Activated CD4-positive, alpha-beta T cell treated with anti-CD3 and anti-CD28 coated beads, Interleukin-2, amount 10 ng/mL, durations not matched to agents 24 days and 14 days (primary cell): ENCODE data around the gene ABTB2. TPM values are rescaled to one million over a fixed set of nuclear protein-coding genes. Genes with fewer than 3 reads are reported as not detected.
A peak's percentile ranks its signal among the peaks of the same experiment; 100 is the strongest.
"Not testable (repeated sequence)": the region's sequence is repeated elsewhere in the genome, so short reads cannot be mapped to it uniquely, and the experiment has no call there.

Source experiments
- DNase-seq: peaks from one replicate; pipeline ENCODE4 v3.0.0; 2022
- H3K27ac Mint-ChIP-seq: one replicate; pipeline ENCODE4 v1.8.0; 2022; ENCODE audit warnings: mild to moderate bottlenecking, mixed read lengths
- H3K27me3 Mint-ChIP-seq: one replicate; pipeline ENCODE4 v1.8.0; 2022; ENCODE audit warnings: mixed read lengths
- H3K36me3 Mint-ChIP-seq: one replicate; pipeline ENCODE4 v1.8.0; 2022; ENCODE audit warnings: low read depth, mild to moderate bottlenecking, mixed read lengths
- H3K4me1 Mint-ChIP-seq: one replicate; pipeline ENCODE4 v1.8.0; 2021; ENCODE audit warnings: mixed read lengths
- H3K4me3 Mint-ChIP-seq: one replicate; pipeline ENCODE4 v1.8.0; 2022; ENCODE audit warnings: mild to moderate bottlenecking, moderate library complexity, mixed read lengths
- H3K9me3 Mint-ChIP-seq: one replicate; pipeline ENCODE4 v1.8.0; 2021; ENCODE audit warnings: mixed read lengths
- intact Hi-C: fragments of 100-400 bp; cut with micrococcal nuclease; formaldehyde crosslinking; loops from one replicate; pipeline ENCODE4 v1.15.1; 2023
- total RNA-seq: library from RNA; stranded (reverse); gene quantifications from 2 replicates; pipeline ENCODE4 v1.2.3, GENCODE V29; 2022

ABTB2 gene
- total RNA-seq, result 13.1 and 14.1 TPM in 2 replicates

- Mint-ChIP-seq H3K4me1 (peaks cover 27% of the 10 kb centered on the region), H3K9me3 (no peaks in the 10 kb centered on the region), H3K27ac (peak within 1 kb of the TSS; percentile 70), H3K4me3 (peak within 1 kb of the TSS; percentile 83), H3K27me3 (peaks cover 48% of the 10 kb centered on the region), H3K36me3 (peaks cover 15% of the 10 kb centered on the region)
- peak; percentile 99 for DNase-seq
- intact Hi-C loops, result loop anchor here (1.0 to 10.0 kb wide), 7 partner anchors 81 to 560 kb away; partner anchors contain the start of genes APIP, CAPRIN1, CAT and PDHX
Observed at GRCh38 chr11:34357701-34358257, at the start of gene ABTB2. Gene ABTB2 (minus strand): TSS chr11:34358010.

GRCh38 chr11:34407121-34407813, 49.5 kb upstream of the ABTB2 start:
- Mint-ChIP-seq H3K27ac (no peak overlapping the region), H3K4me1 (peaks cover 7% of the 10 kb centered on the region), H3K4me3 (no peak overlapping the region), H3K36me3 (no peaks in the 10 kb centered on the region), H3K27me3 (peaks cover 25% of the 10 kb centered on the region), H3K9me3 (no peaks in the 10 kb centered on the region)
- intact Hi-C loops, result no loop called here
- no peak for DNase-seq

- Mint-ChIP-seq H3K27ac (no peak overlapping the region), H3K36me3 (no peaks in the 10 kb centered on the region), H3K4me1 (peaks cover 7% of the 10 kb centered on the region), H3K9me3 (no peaks in the 10 kb centered on the region), H3K27me3 (peaks cover 25% of the 10 kb centered on the region), H3K4me3 (no peak overlapping the region)
- intact Hi-C loops, result no loop called here
- DNase-seq, result no peak
Observed at GRCh38 chr11:34406413-34406812, 48.6 kb upstream of the ABTB2 start.

- Mint-ChIP-seq H3K27ac (no peak overlapping the region), H3K4me1 (peaks cover 7% of the 10 kb centered on the region), H3K27me3 (peaks cover 25% of the 10 kb centered on the region), H3K36me3 (no peaks in the 10 kb centered on the region), H3K9me3 (no peaks in the 10 kb centered on the region), H3K4me3 (no peak overlapping the region)
- DNase-seq, result no peak
- intact Hi-C loops, result no loop called here
Observed at GRCh38 chr11:34405079-34405858, 47.5 kb upstream of the ABTB2 start.

- DNase-seq, result no peak
- Mint-ChIP-seq H3K36me3 (no peaks in the 10 kb centered on the region), H3K27ac (no peak overlapping the region), H3K9me3 (no peaks in the 10 kb centered on the region), H3K27me3 (peaks cover 25% of the 10 kb centered on the region), H3K4me3 (no peak overlapping the region), H3K4me1 (peaks cover 7% of the 10 kb centered on the region)
- intact Hi-C loops, result no loop called here
Observed at GRCh38 chr11:34404280-34404679, 46.5 kb upstream of the ABTB2 start.

GRCh38 chr11:34403431-34403830, 45.6 kb upstream of the ABTB2 start:
- Mint-ChIP-seq H3K36me3 (no peaks in the 10 kb centered on the region), H3K4me1 (peaks cover 7% of the 10 kb centered on the region), H3K4me3 (no peak overlapping the region), H3K27me3 (peaks cover 22% of the 10 kb centered on the region), H3K9me3 (no peaks in the 10 kb centered on the region), H3K27ac (no peak overlapping the region)
- intact Hi-C loops, result no loop called here
- DNase-seq, result no peak

GRCh38 chr11:34397811-34398210, 40.0 kb upstream of the ABTB2 start:
- no peaks in the 10 kb centered on the region for H3K36me3 Mint-ChIP-seq
- peaks cover 14% of the 10 kb centered on the region for H3K9me3 Mint-ChIP-seq
- H3K4me1 Mint-ChIP-seq, result no peaks in the 10 kb centered on the region
- no peak overlapping the region for H3K4me3 Mint-ChIP-seq
- H3K27ac Mint-ChIP-seq, result no peak overlapping the region
- intact Hi-C loops, result no loop called here
- H3K27me3 Mint-ChIP-seq, result peaks cover 14% of the 10 kb centered on the region
- no peak for DNase-seq

- Mint-ChIP-seq H3K4me3 (no peak overlapping the region), H3K36me3 (no peaks in the 10 kb centered on the region), H3K27me3 (peaks cover 21% of the 10 kb centered on the region), H3K4me1 (no peaks in the 10 kb centered on the region), H3K9me3 (peaks cover 20% of the 10 kb centered on the region), H3K27ac (no peak overlapping the region)
- intact Hi-C loops, result no loop called here
- DNase-seq, result no peak
Observed at GRCh38 chr11:34397120-34397519, 39.3 kb upstream of the ABTB2 start.

GRCh38 chr11:34395916-34396550, 38.2 kb upstream of the ABTB2 start:
- no peaks in the 10 kb centered on the region for H3K36me3 Mint-ChIP-seq
- H3K4me3 Mint-ChIP-seq, result no peak overlapping the region
- intact Hi-C loops, result no loop called here
- H3K27ac Mint-ChIP-seq, result no peak overlapping the region
- peaks cover 29% of the 10 kb centered on the region for H3K27me3 Mint-ChIP-seq
- DNase-seq, result no peak
- no peaks in the 10 kb centered on the region for H3K4me1 Mint-ChIP-seq
- H3K9me3 Mint-ChIP-seq, result peaks cover 22% of the 10 kb centered on the region

GRCh38 chr11:34394771-34395300, 37.0 kb upstream of the ABTB2 start:
- H3K27ac Mint-ChIP-seq, result no peak overlapping the region
- no peak for DNase-seq
- no peak overlapping the region for H3K4me3 Mint-ChIP-seq
- H3K36me3 Mint-ChIP-seq, result no peaks in the 10 kb centered on the region
- no peaks in the 10 kb centered on the region for H3K4me1 Mint-ChIP-seq
- intact Hi-C loops, result no loop called here
- peaks cover 23% of the 10 kb centered on the region for H3K9me3 Mint-ChIP-seq
- peaks cover 40% of the 10 kb centered on the region for H3K27me3 Mint-ChIP-seq

GRCh38 chr11:34387653-34388052, 29.8 kb upstream of the ABTB2 start:
- intact Hi-C loops, result no loop called here
- Mint-ChIP-seq H3K36me3 (no peaks in the 10 kb centered on the region), H3K9me3 (peaks cover 15% of the 10 kb centered on the region), H3K4me3 (no peak overlapping the region), H3K27me3 (peaks cover 36% of the 10 kb centered on the region), H3K27ac (no peak overlapping the region), H3K4me1 (no peaks in the 10 kb centered on the region)
- DNase-seq, result no peak

- intact Hi-C loops, H3K27ac Mint-ChIP-seq, H3K4me3 Mint-ChIP-seq, H3K9me3 Mint-ChIP-seq, H3K36me3 Mint-ChIP-seq, DNase-seq, H3K4me1 Mint-ChIP-seq: not testable (repeated sequence)
- H3K27me3 Mint-ChIP-seq, result peaks cover 27% of the 10 kb centered on the region
Observed at GRCh38 chr11:34386356-34386755, 28.5 kb upstream of the ABTB2 start.

- H3K4me1 Mint-ChIP-seq, result no peaks in the 10 kb centered on the region
- peaks cover 8% of the 10 kb centered on the region for H3K27me3 Mint-ChIP-seq
- no peaks in the 10 kb centered on the region for H3K9me3 Mint-ChIP-seq
- H3K36me3 Mint-ChIP-seq, result no peaks in the 10 kb centered on the region
- intact Hi-C loops, result no loop called here
- no peak overlapping the region for H3K4me3 Mint-ChIP-seq
- DNase-seq, result no peak
- no peak overlapping the region for H3K27ac Mint-ChIP-seq
Observed at GRCh38 chr11:34382532-34383276, 24.9 kb upstream of the ABTB2 start.
